Esophagus muscularis mucosa (tissue), 3 donors: ENCODE results near the gene H19.

Source experiments
- POLR2A ChIP-seq: fragments of 450-650 bp; IDR thresholded peaks from one replicate; pipeline ENCODE4 v1.6.1; 2017; ENCODE audit warnings: antibody characterized with exemption, moderate library complexity, mild to moderate bottlenecking, low read depth
- TF ChIP-seq, protein P1 (sequence below), 3 experiments: fragments of 200-600 bp in 2 of 3; fragments of 450-650 bp in 1 of 3; sonication (generic) in 2 of 3; IDR thresholded peaks; one replicate each; pipeline ENCODE4 v1.5.1; 2017 to 2019; ENCODE audit warnings: antibody characterized with exemption in 3 of 3, mild to moderate bottlenecking in 2 of 3, moderate library complexity in 1 of 3

- TF ChIP-seq, protein P1, sequence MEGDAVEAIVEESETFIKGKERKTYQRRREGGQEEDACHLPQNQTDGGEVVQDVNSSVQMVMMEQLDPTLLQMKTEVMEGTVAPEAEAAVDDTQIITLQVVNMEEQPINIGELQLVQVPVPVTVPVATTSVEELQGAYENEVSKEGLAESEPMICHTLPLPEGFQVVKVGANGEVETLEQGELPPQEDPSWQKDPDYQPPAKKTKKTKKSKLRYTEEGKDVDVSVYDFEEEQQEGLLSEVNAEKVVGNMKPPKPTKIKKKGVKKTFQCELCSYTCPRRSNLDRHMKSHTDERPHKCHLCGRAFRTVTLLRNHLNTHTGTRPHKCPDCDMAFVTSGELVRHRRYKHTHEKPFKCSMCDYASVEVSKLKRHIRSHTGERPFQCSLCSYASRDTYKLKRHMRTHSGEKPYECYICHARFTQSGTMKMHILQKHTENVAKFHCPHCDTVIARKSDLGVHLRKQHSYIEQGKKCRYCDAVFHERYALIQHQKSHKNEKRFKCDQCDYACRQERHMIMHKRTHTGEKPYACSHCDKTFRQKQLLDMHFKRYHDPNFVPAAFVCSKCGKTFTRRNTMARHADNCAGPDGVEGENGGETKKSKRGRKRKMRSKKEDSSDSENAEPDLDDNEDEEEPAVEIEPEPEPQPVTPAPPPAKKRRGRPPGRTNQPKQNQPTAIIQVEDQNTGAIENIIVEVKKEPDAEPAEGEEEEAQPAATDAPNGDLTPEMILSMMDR (IDR thresholded peaks at IDR 0.05), result no peak
- no peak for TF ChIP-seq POLR2A
Observed at GRCh38 chr11:1990872-1991578, 6.6 kb downstream of the H19 start.
